ENCODE results near the gene MACROD2.

The MACROD2 gene

GRCh38 chr20:14647016-14647415 is 651.7 kb downstream of the MACROD2 start:
- ATAC-seq = no peak
- TF ChIP-seq RARB (CRISPR knock-in tag; IDR thresholded peaks at IDR 0.05) (no peak), ISL1 (CRISPR knock-in tag; IDR thresholded peaks at IDR 0.05) (no peak), CSDC2 (CRISPR knock-in tag; IDR thresholded peaks at IDR 0.05) (no peak), ZNF565 (CRISPR knock-in tag; conservative IDR thresholded peaks at IDR 0.05; ENCODE audit: low read depth) (no peak)

GRCh38 chr20:14649662-14650061 is 654.3 kb downstream of the MACROD2 start:
- TF ChIP-seq OSR1 (CRISPR knock-in tag; IDR thresholded peaks at IDR 0.05) = no peak
- TF ChIP-seq ZNF8 (CRISPR knock-in tag; IDR thresholded peaks at IDR 0.05) = no peak
- TF ChIP-seq ZFP30 (CRISPR knock-in tag; IDR thresholded peaks at IDR 0.05) = no peak
- no peak for TF ChIP-seq PPARA (CRISPR knock-in tag; IDR thresholded peaks at IDR 0.05; ENCODE audit: borderline replicate concordance)
- TF ChIP-seq SNAI2 (CRISPR knock-in tag; IDR thresholded peaks at IDR 0.05) = no peak
- TF ChIP-seq TCF4 (CRISPR knock-in tag; IDR thresholded peaks at IDR 0.05; ENCODE audit: borderline replicate concordance) = no peak
- TF ChIP-seq ARNTL (CRISPR knock-in tag; IDR thresholded peaks at IDR 0.05; ENCODE audit: borderline replicate concordance, low read depth) = no peak
- TF ChIP-seq ESRRG (CRISPR knock-in tag; IDR thresholded peaks at IDR 0.05) = no peak
- TF ChIP-seq ZC3H10 (CRISPR knock-in tag; IDR thresholded peaks at IDR 0.05) = no peak
- no peak for ATAC-seq

GRCh38 chr20:14657266-14658005 is 662.1 kb downstream of the MACROD2 start:
- no peak for TF ChIP-seq GLIS3 (CRISPR knock-in tag; IDR thresholded peaks at IDR 0.05)
- TF ChIP-seq CREB5 (CRISPR knock-in tag; IDR thresholded peaks at IDR 0.05; ENCODE audit: low read depth) = no peak
- TF ChIP-seq ZNF70 (CRISPR knock-in tag; IDR thresholded peaks at IDR 0.05) = no peak
- no peak for TF ChIP-seq CSDC2 (CRISPR knock-in tag; IDR thresholded peaks at IDR 0.05)
- TF ChIP-seq PPARA (CRISPR knock-in tag; IDR thresholded peaks at IDR 0.05; ENCODE audit: borderline replicate concordance) = no peak
- no peak for TF ChIP-seq BACH2 (CRISPR knock-in tag; IDR thresholded peaks at IDR 0.05; ENCODE audit: borderline replicate concordance)
- no peak for TF ChIP-seq SNAI2 (CRISPR knock-in tag; IDR thresholded peaks at IDR 0.05)
- TF ChIP-seq TSHZ2 (CRISPR knock-in tag; IDR thresholded peaks at IDR 0.05) = no peak
- no peak for TF ChIP-seq ZFP30 (CRISPR knock-in tag; IDR thresholded peaks at IDR 0.05)
- TF ChIP-seq RARB (CRISPR knock-in tag; IDR thresholded peaks at IDR 0.05) = no peak
- no peak for TF ChIP-seq POU6F1 (CRISPR knock-in tag; IDR thresholded peaks at IDR 0.05; ENCODE audit: borderline replicate concordance, low read depth)
- no peak for TF ChIP-seq ARNTL (CRISPR knock-in tag; IDR thresholded peaks at IDR 0.05; ENCODE audit: borderline replicate concordance, low read depth)
- TF ChIP-seq ESRRG (CRISPR knock-in tag; IDR thresholded peaks at IDR 0.05) = no peak
- TF ChIP-seq ISL1 (CRISPR knock-in tag; IDR thresholded peaks at IDR 0.05) = no peak
- TF ChIP-seq TOX (CRISPR knock-in tag; IDR thresholded peaks at IDR 0.05; ENCODE audit: borderline replicate concordance) = no peak
- ATAC-seq = no peak

GRCh38 chr20:14664101-14664500 is 668.8 kb downstream of the MACROD2 start:
- ATAC-seq = no peak
- TF ChIP-seq ZNF8 (CRISPR knock-in tag; IDR thresholded peaks at IDR 0.05) (no peak), PPARA (CRISPR knock-in tag; IDR thresholded peaks at IDR 0.05; ENCODE audit: borderline replicate concordance) (no peak), SNAI2 (CRISPR knock-in tag; IDR thresholded peaks at IDR 0.05) (no peak), TCF4 (CRISPR knock-in tag; IDR thresholded peaks at IDR 0.05; ENCODE audit: borderline replicate concordance) (no peak), POU6F1 (CRISPR knock-in tag; IDR thresholded peaks at IDR 0.05; ENCODE audit: borderline replicate concordance, low read depth) (no peak), ESRRG (CRISPR knock-in tag; IDR thresholded peaks at IDR 0.05) (no peak), BACH2 (CRISPR knock-in tag; IDR thresholded peaks at IDR 0.05; ENCODE audit: borderline replicate concordance) (no peak), RARB (CRISPR knock-in tag; IDR thresholded peaks at IDR 0.05) (no peak), CREB5 (CRISPR knock-in tag; IDR thresholded peaks at IDR 0.05; ENCODE audit: low read depth) (no peak), CSRNP3 (CRISPR knock-in tag; IDR thresholded peaks at IDR 0.05) (no peak), TSHZ2 (CRISPR knock-in tag; IDR thresholded peaks at IDR 0.05) (no peak)
